GM18519 (cell line): ENCODE results near the gene DENND4C.
"Not testable (repeated sequence)": the region's sequence is repeated elsewhere in the genome, so short reads cannot be mapped to it uniquely, and the experiment has no call there.

Experiments
- ATAC-seq: cut with Tn5 transposase; IDR thresholded peaks from one replicate; pipeline ENCODE4 v1.9.1; 2021; ENCODE audit warnings: mild to moderate bottlenecking, moderate library complexity; ENCODE audit not compliant: unreplicated experiment, low FRiP score

DENND4C gene

GRCh38 chr9:19259665-19260255, 29.3 kb downstream of the DENND4C start:
- not testable (repeated sequence) for ATAC-seq

GRCh38 chr9:19265602-19266001, 35.1 kb downstream of the DENND4C start:
- ATAC-seq: not testable (repeated sequence)

- ATAC-seq: peak; percentile 59
Measured at GRCh38 chr9:19266778-19267384, 36.4 kb downstream of the DENND4C start.

- ATAC-seq: no peak
Measured at GRCh38 chr9:19269582-19269981, 39.1 kb downstream of the DENND4C start.

- ATAC-seq: no peak
Measured at GRCh38 chr9:19270421-19270949, 40.0 kb downstream of the DENND4C start.

GRCh38 chr9:19271081-19271480, 40.6 kb downstream of the DENND4C start:
- no peak for ATAC-seq

- ATAC-seq: no peak
Measured at GRCh38 chr9:19281801-19282200, 51.3 kb downstream of the DENND4C start.

GRCh38 chr9:19283072-19283710, 52.7 kb downstream of the DENND4C start:
- ATAC-seq: no peak

- no peak for ATAC-seq
Measured at GRCh38 chr9:19284729-19285128, 54.2 kb downstream of the DENND4C start.

GRCh38 chr9:19286634-19287188, 56.2 kb downstream of the DENND4C start:
- ATAC-seq: no peak

- no peak for ATAC-seq
Measured at GRCh38 chr9:19288081-19288480, 57.6 kb downstream of the DENND4C start.

- ATAC-seq: no peak
Measured at GRCh38 chr9:19290103-19290502, 59.6 kb downstream of the DENND4C start.

- ATAC-seq: no peak
Measured at GRCh38 chr9:19294219-19294618, 63.7 kb downstream of the DENND4C start.

- ATAC-seq: no peak
Measured at GRCh38 chr9:19298436-19299000, 68.0 kb downstream of the DENND4C start.

GRCh38 chr9:19303216-19303615, 72.7 kb downstream of the DENND4C start:
- no peak for ATAC-seq

- no peak for ATAC-seq
Measured at GRCh38 chr9:19306568-19306967, 76.1 kb downstream of the DENND4C start.

GRCh38 chr9:19310246-19310645, 79.8 kb downstream of the DENND4C start:
- ATAC-seq: no peak

GRCh38 chr9:19313573-19313972, 83.1 kb downstream of the DENND4C start:
- ATAC-seq: no peak

GRCh38 chr9:19320495-19320894, 90.0 kb downstream of the DENND4C start:
- no peak for ATAC-seq

GRCh38 chr9:19331877-19332276, 101.4 kb downstream of the DENND4C start:
- ATAC-seq: no peak

GRCh38 chr9:19336166-19336565, 105.7 kb downstream of the DENND4C start:
- no peak for ATAC-seq
